GM21526 (cell line): ENCODE data around the gene KCNK13.
"Not testable (repeated sequence)": the region's sequence is repeated elsewhere in the genome, so short reads cannot be mapped to it uniquely, and the experiment has no call there.

Experiments used
- ATAC-seq: cut with Tn5 transposase; IDR thresholded peaks from one replicate; pipeline ENCODE4 v1.9.1; 2021; ENCODE audit warnings: moderate library complexity; ENCODE audit not compliant: unreplicated experiment, low FRiP score

The KCNK13 gene

GRCh38 chr14:90060312-90060964, 1.4 kb upstream of the KCNK13 start:
- peak; percentile 51 for ATAC-seq

DNA sequence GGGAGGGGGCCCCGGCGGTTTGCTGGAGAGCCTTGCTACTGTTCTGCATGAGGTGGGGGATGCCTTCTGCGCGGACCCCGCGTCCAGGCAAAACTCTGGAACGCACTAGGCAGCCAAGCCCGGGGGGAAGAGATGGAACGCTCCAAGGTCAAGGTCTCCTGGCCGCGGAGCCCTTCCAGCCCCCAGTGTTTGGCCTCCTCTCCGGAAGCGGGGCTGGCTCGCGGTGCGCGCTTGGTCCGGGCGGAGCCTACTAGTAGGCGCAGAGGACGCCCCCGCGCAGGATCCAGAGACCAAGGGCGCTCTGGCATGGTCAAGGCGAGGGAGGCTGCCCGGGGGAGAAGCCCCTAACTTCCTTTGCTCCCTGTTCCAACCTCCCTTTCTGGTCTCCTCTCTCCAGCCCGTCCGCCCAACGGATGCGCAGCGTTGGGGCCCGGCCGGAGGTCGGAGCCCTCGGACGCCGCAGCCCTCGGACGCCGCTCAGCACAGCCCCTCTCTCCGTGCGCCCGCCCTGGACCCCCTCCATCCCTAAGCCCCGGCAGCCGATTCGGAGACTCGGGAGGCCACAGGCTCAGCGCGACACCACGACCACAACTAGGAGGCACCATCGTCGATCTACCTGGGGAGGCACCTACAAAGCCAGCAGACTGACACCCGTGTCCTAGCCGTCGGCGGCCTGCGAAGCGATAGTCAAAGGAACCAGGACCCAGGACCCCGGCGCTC, 669 bp upstream of the KCNK13 start:
- no peak for ATAC-seq

DNA sequence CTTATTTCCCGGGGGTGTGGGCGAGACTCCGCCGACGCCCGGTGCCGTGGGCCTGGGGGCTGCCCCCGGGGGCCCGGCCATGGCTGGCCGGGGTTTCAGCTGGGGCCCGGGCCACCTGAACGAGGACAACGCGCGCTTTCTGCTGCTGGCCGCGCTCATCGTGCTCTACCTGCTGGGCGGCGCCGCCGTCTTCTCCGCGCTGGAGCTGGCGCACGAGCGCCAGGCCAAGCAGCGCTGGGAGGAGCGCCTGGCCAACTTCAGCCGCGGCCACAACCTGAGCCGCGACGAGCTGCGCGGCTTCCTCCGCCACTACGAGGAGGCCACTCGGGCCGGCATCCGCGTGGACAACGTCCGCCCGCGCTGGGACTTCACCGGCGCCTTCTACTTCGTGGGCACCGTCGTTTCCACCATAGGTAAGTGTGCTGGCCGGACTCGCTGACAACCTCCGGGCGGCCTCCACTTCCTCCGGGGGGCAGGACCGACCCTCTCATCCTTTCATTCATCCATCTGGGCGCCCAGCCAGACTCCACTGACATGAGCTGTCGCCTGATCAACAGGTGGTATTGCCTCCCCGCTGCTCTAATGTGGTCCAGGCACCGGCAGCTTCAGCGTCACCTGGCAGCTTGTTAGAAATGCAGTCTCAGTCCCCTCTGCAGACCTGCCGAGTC, 467 bp downstream of the KCNK13 start:
- no peak for ATAC-seq

GRCh38 chr14:90062822-90063539, 1.2 kb downstream of the KCNK13 start:
- no peak for ATAC-seq

DNA sequence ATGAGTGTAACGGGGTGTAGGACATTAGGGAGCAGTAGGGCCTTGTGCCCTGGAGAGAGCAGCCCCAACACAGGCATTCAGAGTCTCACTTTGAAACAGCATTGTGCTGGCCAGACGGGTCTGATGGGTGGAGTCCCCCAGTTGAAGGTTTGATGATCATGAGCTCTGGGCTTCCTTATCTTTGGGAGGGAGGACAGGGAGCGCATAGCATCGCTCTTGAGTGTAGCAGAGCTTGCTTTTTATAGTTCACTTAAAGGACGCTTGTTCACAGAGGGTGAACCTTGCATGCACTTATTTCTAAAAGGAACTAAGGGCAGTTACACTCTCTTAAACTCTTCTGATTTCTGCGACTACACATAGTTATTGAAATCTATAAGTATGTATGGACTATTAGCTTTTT, 10.6 kb downstream of the KCNK13 start:
- ATAC-seq: no peak

DNA sequence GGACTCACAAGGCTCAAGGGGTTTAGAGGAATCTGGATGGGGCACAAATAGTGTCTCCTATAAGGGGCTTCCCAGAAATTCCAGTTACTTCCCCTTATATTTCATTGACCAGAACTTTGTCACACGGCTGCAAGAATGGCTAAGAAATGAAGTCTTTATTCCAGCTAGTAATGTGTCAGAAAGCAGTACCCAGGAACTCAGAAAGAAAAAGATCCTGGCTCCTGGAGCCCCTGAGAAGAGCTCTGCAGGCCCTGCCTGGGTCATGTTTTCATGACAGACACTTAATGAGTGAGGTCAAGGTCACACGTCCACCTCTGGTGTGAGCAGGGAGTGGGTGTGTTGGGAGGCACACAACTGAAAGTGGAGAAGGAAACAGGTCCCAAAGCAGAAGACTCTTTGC, 17.8 kb downstream of the KCNK13 start:
- no peak for ATAC-seq

GRCh38 chr14:90087433-90087832, 25.6 kb downstream of the KCNK13 start:
- no peak for ATAC-seq

GRCh38 chr14:90088176-90088575, 26.4 kb downstream of the KCNK13 start:
- no peak for ATAC-seq

DNA sequence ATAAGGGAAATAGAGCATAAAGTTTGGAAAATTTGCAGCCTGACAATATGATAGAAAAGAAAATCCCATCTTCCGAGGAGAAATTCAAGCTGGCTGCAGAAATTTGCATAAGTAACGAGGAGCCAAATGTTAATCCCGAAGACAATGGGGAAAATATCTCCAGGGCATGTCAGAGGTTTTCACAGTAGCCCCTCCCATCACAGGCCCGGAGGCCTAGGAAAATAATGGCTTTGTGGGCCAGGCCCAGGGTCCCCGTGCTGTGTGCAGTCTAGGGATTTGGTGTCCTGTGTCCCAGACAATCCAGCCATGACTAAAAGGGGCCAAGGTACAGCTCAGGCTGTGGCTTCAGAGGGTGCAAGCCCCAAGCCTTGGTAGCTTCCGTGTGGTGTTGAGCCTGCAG, 27.7 kb downstream of the KCNK13 start:
- not testable (repeated sequence) for ATAC-seq

- no peak for ATAC-seq
Observed at GRCh38 chr14:90091393-90091792, 29.6 kb downstream of the KCNK13 start.

DNA sequence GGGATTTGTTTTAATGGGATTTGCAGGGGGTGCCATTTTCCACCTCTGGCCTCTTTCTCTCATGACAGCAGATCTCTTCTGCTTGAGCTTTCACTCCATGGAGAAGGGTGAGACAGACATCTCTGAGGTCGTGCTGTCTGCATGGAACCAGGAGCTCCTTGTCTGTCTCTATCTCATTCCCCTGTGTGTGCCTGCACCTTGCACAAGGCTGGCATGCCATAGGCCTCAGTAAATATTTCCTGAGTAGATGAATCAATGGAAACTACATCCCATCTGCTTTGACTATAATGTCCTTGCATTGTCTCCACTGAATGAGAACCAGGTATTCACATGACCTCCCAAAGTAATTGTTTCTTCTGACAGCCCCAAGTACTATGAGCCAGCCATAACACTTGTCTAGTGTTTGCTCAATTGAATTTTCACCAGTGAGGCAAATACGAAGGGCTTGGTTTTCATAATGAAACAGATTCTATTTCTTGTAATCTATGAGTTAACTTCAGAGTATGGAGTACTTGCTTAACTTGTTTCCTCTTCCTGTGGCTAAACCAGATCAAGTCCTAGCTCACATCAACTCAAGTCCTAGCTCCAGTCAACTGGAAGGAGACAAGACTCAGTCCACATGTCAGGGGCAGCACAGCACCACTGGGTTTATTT, 32.3 kb downstream of the KCNK13 start:
- ATAC-seq: no peak

GRCh38 chr14:90095096-90095495, 33.3 kb downstream of the KCNK13 start:
- no peak for ATAC-seq

- no peak for ATAC-seq
Observed at GRCh38 chr14:90096566-90096965, 34.8 kb downstream of the KCNK13 start.

GRCh38 chr14:90103808-90104207, 42.0 kb downstream of the KCNK13 start:
- ATAC-seq: no peak

- ATAC-seq: no peak
Observed at GRCh38 chr14:90105756-90106155, 44.0 kb downstream of the KCNK13 start.

DNA sequence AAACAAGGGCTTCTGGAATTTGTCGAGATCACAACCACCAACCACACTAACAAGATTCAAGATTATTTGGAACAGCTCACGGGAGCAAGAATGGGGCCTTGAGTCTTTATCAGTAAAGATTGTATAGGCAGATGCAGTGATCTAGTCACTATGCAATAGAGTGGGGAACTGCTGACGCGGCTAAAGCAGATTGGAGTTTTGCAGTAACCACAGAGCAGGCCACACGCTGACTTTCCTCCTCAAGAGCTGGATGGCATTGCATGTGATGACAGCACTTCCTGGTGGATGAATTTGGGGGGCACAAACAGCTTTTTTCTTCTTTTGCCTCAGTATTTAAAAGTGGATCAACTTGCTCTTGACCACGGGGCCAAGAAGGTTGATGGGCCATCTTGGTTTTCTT, 46.0 kb downstream of the KCNK13 start:
- ATAC-seq: no peak

GRCh38 chr14:90109858-90110257, 48.1 kb downstream of the KCNK13 start:
- no peak for ATAC-seq

GRCh38 chr14:90111895-90112534, 50.2 kb downstream of the KCNK13 start:
- ATAC-seq: no peak

GRCh38 chr14:90114554-90114953, 52.8 kb downstream of the KCNK13 start:
- ATAC-seq: no peak

GRCh38 chr14:90115780-90116179, 54.0 kb downstream of the KCNK13 start:
- ATAC-seq: no peak
